Activated CD4-positive, alpha-beta T cell treated with anti-CD3 and anti-CD28 coated beads for 4 hours (primary cell): ENCODE data around the gene LRP10.

Experiments
- DNase-seq, 2 donors: peaks; one replicate each; pipeline ENCODE4 v3.0.0-alpha.2; 2020

LRP10 gene

GRCh38 chr14:22925513-22925912 is 54.0 kb downstream of the LRP10 start:
- no peak for DNase-seq

DNA sequence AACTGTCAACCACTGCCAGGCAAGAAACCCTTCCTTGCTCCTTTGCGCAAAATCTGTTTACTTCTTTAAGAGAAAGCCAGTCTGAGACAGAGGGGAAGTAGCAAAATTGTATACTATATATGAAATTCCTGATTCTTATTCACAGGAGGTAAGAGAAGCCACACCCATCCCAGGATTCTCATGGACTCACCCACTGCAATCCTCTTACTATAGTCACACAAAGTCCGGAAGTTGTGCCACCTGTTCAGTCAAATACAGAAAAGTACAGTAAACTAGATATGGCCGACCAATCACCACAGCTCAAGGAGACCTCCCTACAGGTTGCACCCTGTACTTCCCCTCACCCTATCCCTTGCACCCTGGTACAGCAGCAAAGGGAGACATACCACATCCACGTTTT is 54.8 kb downstream of the LRP10 start:
- no peak for DNase-seq

GRCh38 chr14:22928237-22929103 is 56.9 kb downstream of the LRP10 start:
- DNase-seq = peak in 1 of 2 donors; percentile 3

GRCh38 chr14:22929104-22929960 is 57.8 kb downstream of the LRP10 start, which contains the start of gene PRMT5:
PRMT5 (minus strand) TSS chr14:22929376; CDS start chr14:22929361, 15 bp downstream.
- DNase-seq = peak; percentile 98

GRCh38 chr14:22929961-22930364 is 58.4 kb downstream of the LRP10 start:
- no peak for DNase-seq
